GM23338 (cell line): ENCODE data around the gene UVRAG. TPM values are rescaled to one million over a fixed set of nuclear protein-coding genes. Genes with fewer than 3 reads are reported as not detected.

Source experiments
- ATAC-seq: fragments of 200-7000 bp; cut with Tn5 transposase; 3 replicates; pipeline ENCODE4 v1.9.1; 2020
- DNase-seq: peaks from one replicate; pipeline ENCODE4 v3.0.0-alpha.2; 2015; ENCODE audit warnings: low spot score
- H2AFZ ChIP-seq: fragments of 200-600 bp; sonication (generic); 2 replicates; pipeline ENCODE4 v1.8.0; 2016; ENCODE audit warnings: antibody characterized with exemption, mild to moderate bottlenecking, moderate library complexity
- H3F3A ChIP-seq: fragments of 200-600 bp; sonication (generic); replicated peaks from 2 replicates; pipeline ENCODE4 v1.8.0; 2017; ENCODE audit warnings: antibody characterized with exemption, mixed run types, low read depth
- H3K27ac ChIP-seq: fragments of 200-600 bp; sonication (generic); 2 replicates; pipeline ENCODE4 v1.6.1; 2016; ENCODE audit warnings: low read depth
- H3K27me3 ChIP-seq: fragments of 200-600 bp; sonication (generic); 2 replicates; pipeline ENCODE4 v1.8.0; 2016; ENCODE audit warnings: mild to moderate bottlenecking, mixed run types, moderate library complexity; ENCODE audit not compliant: insufficient read depth
- H3K36me3 ChIP-seq: fragments of 200-600 bp; sonication (generic); 2 replicates; pipeline ENCODE4 v1.8.0; 2016; ENCODE audit warnings: mild to moderate bottlenecking; ENCODE audit not compliant: insufficient read depth
- H3K4me1 ChIP-seq: fragments of 200-600 bp; sonication (generic); 2 replicates; pipeline ENCODE4 v1.8.0; 2016; ENCODE audit warnings: mild to moderate bottlenecking, moderate library complexity; ENCODE audit not compliant: insufficient read depth
- H3K4me2 ChIP-seq: fragments of 200-600 bp; sonication (generic); 2 replicates; pipeline ENCODE4 v1.7.1; 2017; ENCODE audit warnings: mixed run types
- H3K4me3 ChIP-seq: fragments of 200-600 bp; sonication (generic); 2 replicates; pipeline ENCODE4 v1.6.1; 2016; ENCODE audit warnings: mixed run types
- H3K79me2 ChIP-seq: fragments of 200-600 bp; sonication (generic); replicated peaks from 2 replicates; pipeline ENCODE4 v1.8.0; 2017; ENCODE audit warnings: mild to moderate bottlenecking; ENCODE audit not compliant: insufficient read depth
- H3K9me2 ChIP-seq: fragments of 200-600 bp; sonication (generic); 2 replicates; pipeline ENCODE4 v1.8.0; 2017; ENCODE audit not compliant: insufficient read depth
- H4K20me1 ChIP-seq: fragments of 200-600 bp; sonication (generic); replicated peaks from 2 replicates; pipeline ENCODE4 v1.8.0; 2017; ENCODE audit warnings: mild to moderate bottlenecking; ENCODE audit not compliant: insufficient read depth
- H3K27ac Mint-ChIP-seq: 2 replicates; pipeline ENCODE4 v1.8.0; 2020; ENCODE audit warnings: inconsistent platforms, mild to moderate bottlenecking, moderate library complexity, mixed read lengths
- H3K27me3 Mint-ChIP-seq: 3 replicates; pipeline ENCODE4 v1.8.0; 2022; ENCODE audit warnings: low read depth, mild to moderate bottlenecking, moderate library complexity, mixed read lengths, inconsistent platforms; ENCODE audit not compliant: insufficient read depth, poor library complexity
- H3K36me3 Mint-ChIP-seq: 3 replicates; pipeline ENCODE4 v1.8.0; 2021; ENCODE audit warnings: low read depth, mild to moderate bottlenecking, inconsistent platforms, moderate library complexity, mixed read lengths
- H3K4me1 Mint-ChIP-seq: 3 replicates; pipeline ENCODE4 v1.8.0; 2020; ENCODE audit warnings: mild to moderate bottlenecking, inconsistent platforms, mixed read lengths
- H3K4me3 Mint-ChIP-seq: 3 replicates; pipeline ENCODE4 v1.8.0; 2021; ENCODE audit warnings: moderate library complexity, mild to moderate bottlenecking, inconsistent platforms, mixed read lengths
- H3K9me3 Mint-ChIP-seq: 3 replicates; pipeline ENCODE4 v1.8.0; 2020; ENCODE audit warnings: moderate library complexity, mild to moderate bottlenecking, inconsistent platforms, mixed read lengths
- CREB1 ChIP-seq: fragments of 250-450 bp; sonication (Bioruptor Pico); IDR thresholded peaks from 2 replicates; pipeline ENCODE4 v1.5.0; 2020; ENCODE audit warnings: low read depth, mild to moderate bottlenecking, moderate library complexity
- CTCF ChIP-seq, 2 experiments: fragments of 200-600 bp in 1 of 2; sonication (generic) in 1 of 2; conservative IDR thresholded peaks; 2 replicates each; pipeline versions ENCODE4 v1.5.1 to v1.6.1; 2016 to 2017; ENCODE audit warnings: antibody characterized with exemption in 2 of 2, low read depth in 2 of 2, mild to moderate bottlenecking in 2 of 2, moderate library complexity in 1 of 2
- EZH2 ChIP-seq: fragments of 200-600 bp; sonication (generic); IDR thresholded peaks from one replicate; pipeline ENCODE4 v1.8.0; 2017; ENCODE audit warnings: antibody characterized with exemption, mild to moderate bottlenecking, low read depth; ENCODE audit not compliant: unreplicated experiment
- EZH2phosphoT487 ChIP-seq: fragments of 200-600 bp; sonication (generic); IDR thresholded peaks from one replicate; pipeline ENCODE4 v1.8.1; 2018; ENCODE audit warnings: antibody characterized with exemption; ENCODE audit not compliant: unreplicated experiment
- JUNB ChIP-seq: IDR thresholded peaks from one replicate; pipeline ENCODE4 v1.6.1; 2016; ENCODE audit warnings: antibody characterized with exemption; ENCODE audit not compliant: unreplicated experiment
- NANOG ChIP-seq: IDR thresholded peaks from 2 replicates; pipeline ENCODE4 v1.6.1; 2016; ENCODE audit warnings: antibody characterized with exemption, borderline replicate concordance
- POLR2AphosphoS5 ChIP-seq: IDR thresholded peaks from 2 replicates; pipeline ENCODE4 v1.6.1; 2016; ENCODE audit warnings: antibody characterized with exemption, low read depth
- REST ChIP-seq: IDR thresholded peaks from one replicate; pipeline ENCODE4 v1.6.1; 2018; ENCODE audit warnings: antibody characterized with exemption; ENCODE audit not compliant: unreplicated experiment
- STAT1 ChIP-seq: IDR thresholded peaks from one replicate; pipeline ENCODE4 v1.6.1; 2016; ENCODE audit warnings: antibody characterized with exemption; ENCODE audit not compliant: unreplicated experiment
- ZNF114 ChIP-seq: fragments of 250-450 bp; sonication (Bioruptor Pico); IDR thresholded peaks from 2 replicates; pipeline ENCODE4 v1.5.0; 2020; ENCODE audit warnings: mild to moderate bottlenecking, moderate library complexity
- ZNF331 ChIP-seq: fragments of 250-450 bp; sonication (Bioruptor Pico); IDR thresholded peaks from 2 replicates; pipeline ENCODE4 v1.5.0; 2020; ENCODE audit warnings: low read depth, mild to moderate bottlenecking, moderate library complexity
- polyA plus RNA-seq: library from polyadenylated mRNA; unstranded; fragments of >200 nt; fragmentation: Nextera tagmentation; extraction: Ambion mirVana; gene quantifications from 2 replicates; pipeline ENCODE4 v1.2.1, GENCODE V29; 2016
- total RNA-seq: library from RNA; depleted of rRNA; stranded (reverse); fragments of >200 nt; shearing (Covaris generic); gene quantifications from 2 replicates; pipeline ENCODE4 v1.2.3, GENCODE V29; 2014
- TF ChIP-seq, protein P1 (sequence below): IDR thresholded peaks from 2 replicates; pipeline ENCODE4 v1.6.1; 2016; ENCODE audit warnings: antibody characterized with exemption
- TF ChIP-seq, protein P2 (sequence below): fragments of 250-450 bp; sonication (Bioruptor Pico); IDR thresholded peaks from 2 replicates; pipeline ENCODE4 v1.5.0; 2020; ENCODE audit warnings: mild to moderate bottlenecking, moderate library complexity

Gene UVRAG
- total and polyA plus RNA-seq, 2 experiments from 2014 or later: 15.3 to 17.4 TPM

DNA sequence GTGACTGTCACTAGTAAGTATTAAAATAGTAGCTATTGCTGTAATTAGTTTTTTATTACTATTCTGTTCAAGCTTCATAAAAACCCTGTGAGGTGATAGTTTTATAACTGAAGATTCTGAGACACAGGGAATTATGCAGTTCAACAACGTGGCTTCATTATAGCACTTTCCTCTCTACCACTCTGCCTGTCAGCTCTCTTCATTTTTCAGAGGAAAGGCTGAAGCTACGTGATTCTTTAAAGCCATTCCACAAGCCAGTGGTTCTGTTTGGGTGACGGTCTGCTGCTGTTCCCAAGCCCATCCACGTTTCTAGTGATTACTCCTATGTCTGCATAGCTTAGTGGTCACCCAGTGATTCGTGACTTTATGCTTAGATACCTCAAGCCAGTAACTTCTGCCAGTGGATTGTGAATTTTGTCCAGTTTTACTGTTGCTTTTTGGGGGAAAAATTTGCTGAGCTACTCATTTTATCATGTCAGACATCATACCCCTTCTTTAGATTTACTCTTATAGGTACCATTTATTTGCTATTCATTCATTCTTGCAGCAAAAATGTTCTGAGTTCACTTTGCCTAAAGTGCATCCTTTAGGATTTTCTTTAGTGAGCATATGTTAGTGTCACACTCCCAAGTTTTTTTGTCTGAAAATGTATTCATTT, 59.8 kb downstream of the UVRAG start:
- ATAC-seq: no peak

More for the DNA sequence above, 59.8 kb downstream of the UVRAG start:
- no peak overlapping the region for H3K4me3 ChIP-seq
- Mint-ChIP-seq H3K27me3 (peaks cover 1% of the 10 kb centered on the region), H3K9me3 (peaks cover 11% of the 10 kb centered on the region), H3K36me3 (peaks cover 9% of the 10 kb centered on the region), H3K4me3 (no peak overlapping the region), H3K4me1 (peaks cover 9% of the 10 kb centered on the region; the same call in 2 of the 3 replicates), H3K27ac (no peak overlapping the region)
- H3K27ac ChIP-seq: no peak overlapping the region
- H4K20me1 ChIP-seq: 0 out of 2 replicates have a peak, but pooled peaks cover 3% of the 10 kb centered on the region
- no peak overlapping the region for H3K4me2 ChIP-seq
- H3K27me3 ChIP-seq: no peaks in the 10 kb centered on the region
- no peak for DNase-seq
- H3K79me2 ChIP-seq: 0 out of 2 replicates have a peak, but pooled peaks cover 4% of the 10 kb centered on the region
- no peaks in the 10 kb centered on the region for H3K9me2 ChIP-seq
- H3K36me3 ChIP-seq: no peaks in the 10 kb centered on the region
- H3K4me1 ChIP-seq: 0 out of 2 replicates have a peak, but pooled peaks cover 8% of the 10 kb centered on the region
- no peaks in the 10 kb centered on the region for H3F3A ChIP-seq
- no peak overlapping the region for H2AFZ ChIP-seq
- TF ChIP-seq CREB1 (CRISPR knock-in tag): no peak
- no peak for TF ChIP-seq EZH2phosphoT487
- TF ChIP-seq EZH2: no peak
- TF ChIP-seq, protein P1, sequence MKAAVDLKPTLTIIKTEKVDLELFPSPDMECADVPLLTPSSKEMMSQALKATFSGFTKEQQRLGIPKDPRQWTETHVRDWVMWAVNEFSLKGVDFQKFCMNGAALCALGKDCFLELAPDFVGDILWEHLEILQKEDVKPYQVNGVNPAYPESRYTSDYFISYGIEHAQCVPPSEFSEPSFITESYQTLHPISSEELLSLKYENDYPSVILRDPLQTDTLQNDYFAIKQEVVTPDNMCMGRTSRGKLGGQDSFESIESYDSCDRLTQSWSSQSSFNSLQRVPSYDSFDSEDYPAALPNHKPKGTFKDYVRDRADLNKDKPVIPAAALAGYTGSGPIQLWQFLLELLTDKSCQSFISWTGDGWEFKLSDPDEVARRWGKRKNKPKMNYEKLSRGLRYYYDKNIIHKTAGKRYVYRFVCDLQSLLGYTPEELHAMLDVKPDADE: no peak
- no peak for TF ChIP-seq CTCF (conservative IDR thresholded peaks at IDR 0.05; ENCODE audit: low read depth in 2 of 2)
- TF ChIP-seq, protein P2, sequence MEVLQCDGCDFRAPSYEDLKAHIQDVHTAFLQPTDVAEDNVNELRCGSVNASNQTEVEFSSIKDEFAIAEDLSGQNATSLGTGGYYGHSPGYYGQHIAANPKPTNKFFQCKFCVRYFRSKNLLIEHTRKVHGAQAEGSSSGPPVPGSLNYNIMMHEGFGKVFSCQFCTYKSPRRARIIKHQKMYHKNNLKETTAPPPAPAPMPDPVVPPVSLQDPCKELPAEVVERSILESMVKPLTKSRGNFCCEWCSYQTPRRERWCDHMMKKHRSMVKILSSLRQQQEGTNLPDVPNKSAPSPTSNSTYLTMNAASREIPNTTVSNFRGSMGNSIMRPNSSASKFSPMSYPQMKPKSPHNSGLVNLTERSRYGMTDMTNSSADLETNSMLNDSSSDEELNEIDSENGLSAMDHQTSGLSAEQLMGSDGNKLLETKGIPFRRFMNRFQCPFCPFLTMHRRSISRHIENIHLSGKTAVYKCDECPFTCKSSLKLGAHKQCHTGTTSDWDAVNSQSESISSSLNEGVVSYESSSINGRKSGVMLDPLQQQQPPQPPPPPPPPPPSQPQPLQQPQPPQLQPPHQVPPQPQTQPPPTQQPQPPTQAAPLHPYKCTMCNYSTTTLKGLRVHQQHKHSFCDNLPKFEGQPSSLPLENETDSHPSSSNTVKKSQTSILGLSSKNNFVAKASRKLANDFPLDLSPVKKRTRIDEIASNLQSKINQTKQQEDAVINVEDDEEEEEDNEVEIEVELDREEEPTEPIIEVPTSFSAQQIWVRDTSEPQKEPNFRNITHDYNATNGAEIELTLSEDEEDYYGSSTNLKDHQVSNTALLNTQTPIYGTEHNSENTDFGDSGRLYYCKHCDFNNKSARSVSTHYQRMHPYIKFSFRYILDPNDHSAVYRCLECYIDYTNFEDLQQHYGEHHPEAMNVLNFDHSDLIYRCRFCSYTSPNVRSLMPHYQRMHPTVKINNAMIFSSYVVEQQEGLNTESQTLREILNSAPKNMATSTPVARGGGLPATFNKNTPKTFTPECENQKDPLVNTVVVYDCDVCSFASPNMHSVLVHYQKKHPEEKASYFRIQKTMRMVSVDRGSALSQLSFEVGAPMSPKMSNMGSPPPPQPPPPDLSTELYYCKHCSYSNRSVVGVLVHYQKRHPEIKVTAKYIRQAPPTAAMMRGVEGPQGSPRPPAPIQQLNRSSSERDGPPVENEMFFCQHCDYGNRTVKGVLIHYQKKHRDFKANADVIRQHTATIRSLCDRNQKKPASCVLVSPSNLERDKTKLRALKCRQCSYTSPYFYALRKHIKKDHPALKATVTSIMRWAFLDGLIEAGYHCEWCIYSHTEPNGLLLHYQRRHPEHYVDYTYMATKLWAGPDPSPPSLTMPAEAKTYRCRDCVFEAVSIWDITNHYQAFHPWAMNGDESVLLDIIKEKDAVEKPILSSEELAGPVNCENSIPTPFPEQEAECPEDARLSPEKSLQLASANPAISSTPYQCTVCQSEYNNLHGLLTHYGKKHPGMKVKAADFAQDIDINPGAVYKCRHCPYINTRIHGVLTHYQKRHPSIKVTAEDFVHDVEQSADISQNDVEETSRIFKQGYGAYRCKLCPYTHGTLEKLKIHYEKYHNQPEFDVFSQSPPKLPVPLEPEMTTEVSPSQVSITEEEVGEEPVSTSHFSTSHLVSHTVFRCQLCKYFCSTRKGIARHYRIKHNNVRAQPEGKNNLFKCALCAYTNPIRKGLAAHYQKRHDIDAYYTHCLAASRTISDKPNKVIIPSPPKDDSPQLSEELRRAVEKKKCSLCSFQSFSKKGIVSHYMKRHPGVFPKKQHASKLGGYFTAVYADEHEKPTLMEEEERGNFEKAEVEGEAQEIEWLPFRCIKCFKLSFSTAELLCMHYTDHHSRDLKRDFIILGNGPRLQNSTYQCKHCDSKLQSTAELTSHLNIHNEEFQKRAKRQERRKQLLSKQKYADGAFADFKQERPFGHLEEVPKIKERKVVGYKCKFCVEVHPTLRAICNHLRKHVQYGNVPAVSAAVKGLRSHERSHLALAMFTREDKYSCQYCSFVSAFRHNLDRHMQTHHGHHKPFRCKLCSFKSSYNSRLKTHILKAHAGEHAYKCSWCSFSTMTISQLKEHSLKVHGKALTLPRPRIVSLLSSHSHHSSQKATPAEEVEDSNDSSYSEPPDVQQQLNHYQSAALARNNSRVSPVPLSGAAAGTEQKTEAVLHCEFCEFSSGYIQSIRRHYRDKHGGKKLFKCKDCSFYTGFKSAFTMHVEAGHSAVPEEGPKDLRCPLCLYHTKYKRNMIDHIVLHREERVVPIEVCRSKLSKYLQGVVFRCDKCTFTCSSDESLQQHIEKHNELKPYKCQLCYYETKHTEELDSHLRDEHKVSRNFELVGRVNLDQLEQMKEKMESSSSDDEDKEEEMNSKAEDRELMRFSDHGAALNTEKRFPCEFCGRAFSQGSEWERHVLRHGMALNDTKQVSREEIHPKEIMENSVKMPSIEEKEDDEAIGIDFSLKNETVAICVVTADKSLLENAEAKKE (CRISPR knock-in tag): no peak
- no peak for TF ChIP-seq REST
- TF ChIP-seq ZNF331 (CRISPR knock-in tag): no peak
- no peak for TF ChIP-seq POLR2AphosphoS5
- no peak for TF ChIP-seq NANOG
- TF ChIP-seq ZNF114 (CRISPR knock-in tag): no peak
- no peak for TF ChIP-seq JUNB
- no peak for TF ChIP-seq STAT1
